GM20431 (cell line): ENCODE data around the gene COMMD8.
"Not testable (repeated sequence)": the region's sequence is repeated elsewhere in the genome, so short reads cannot be mapped to it uniquely, and the experiment has no call there.

ENCODE experiments used
- in situ Hi-C: fragments of 300-500 bp; cut with MseI, MboI; formaldehyde crosslinking; loops from one replicate; pipeline ENCODE4 v1.15.0; 2020; ENCODE audit warnings: low sequenced_read_pairs; ENCODE audit not compliant: unreplicated experiment

Gene COMMD8

GRCh38 chr4:47463235-47463956 is at the start of gene COMMD8:
Gene COMMD8 (minus strand): TSS chr4:47463702. CDS start chr4:47463651, 51 bp downstream.
- in situ Hi-C loops: no loop called here

GRCh38 chr4:47510506-47511143 is 47.1 kb upstream of the COMMD8 start:
- in situ Hi-C loops: no loop called here

DNA sequence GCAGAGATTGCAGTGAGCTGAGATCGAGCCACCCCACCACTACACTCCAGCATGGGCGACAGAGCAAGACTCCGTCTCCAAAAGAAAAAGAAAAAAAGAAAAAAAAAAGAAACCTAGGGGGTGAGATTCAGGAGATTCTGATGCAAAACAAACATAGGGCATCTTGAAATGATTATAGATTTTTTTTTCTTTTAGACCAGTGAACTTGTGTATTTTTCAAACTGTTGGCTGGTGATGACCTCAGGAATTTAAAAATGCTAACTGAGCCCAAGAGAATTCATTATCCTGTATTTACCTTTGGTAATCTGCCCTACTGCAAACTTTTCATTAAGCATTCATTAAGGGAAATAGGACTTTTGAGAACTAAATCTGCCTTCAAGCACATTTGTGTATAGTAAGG is 42.2 kb upstream of the COMMD8 start:
- in situ Hi-C loops: no loop called here

DNA sequence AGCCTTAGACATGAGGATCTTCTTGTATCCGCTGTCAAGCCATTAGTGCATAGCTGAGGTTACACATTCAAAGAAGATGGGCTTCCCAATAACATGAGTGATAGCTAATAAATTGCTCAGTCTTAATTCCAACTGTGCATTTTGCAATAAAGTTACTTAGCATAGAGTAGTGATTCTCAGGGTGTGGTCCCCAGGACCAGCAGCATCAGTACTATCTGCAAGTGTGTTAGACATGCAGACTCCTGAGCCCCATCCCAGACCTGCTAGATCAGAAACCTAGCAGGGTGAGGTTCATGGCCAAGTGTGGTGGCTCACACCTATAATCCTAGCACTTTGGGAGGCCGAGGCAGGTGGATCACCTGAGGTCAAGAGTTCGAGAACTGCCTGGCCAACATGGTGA is 41.6 kb upstream of the COMMD8 start:
- in situ Hi-C loops: no loop called here

- in situ Hi-C loops: no loop called here
These were observed 37.3 kb upstream of the COMMD8 start for GRCh38 chr4:47500776-47501175.

DNA sequence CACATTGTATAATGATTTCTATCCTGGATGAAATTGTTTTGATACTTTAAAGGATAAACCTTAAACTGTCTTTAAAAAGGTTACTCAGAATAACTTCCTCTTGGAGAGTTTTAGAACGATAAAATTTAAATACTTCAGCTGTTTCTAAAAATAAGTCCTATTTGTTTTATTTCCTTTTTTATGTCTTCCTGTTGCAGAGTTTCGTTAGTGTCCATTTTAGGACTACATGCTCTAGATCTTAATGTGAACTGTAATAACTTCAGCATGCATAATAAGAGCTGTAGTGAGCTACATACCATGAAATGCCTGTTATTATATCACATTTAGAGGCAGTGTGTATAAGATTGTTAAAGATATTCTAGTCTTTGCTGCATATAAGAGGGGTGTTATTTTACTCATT is 36.2 kb upstream of the COMMD8 start:
- in situ Hi-C loops: no loop called here

DNA sequence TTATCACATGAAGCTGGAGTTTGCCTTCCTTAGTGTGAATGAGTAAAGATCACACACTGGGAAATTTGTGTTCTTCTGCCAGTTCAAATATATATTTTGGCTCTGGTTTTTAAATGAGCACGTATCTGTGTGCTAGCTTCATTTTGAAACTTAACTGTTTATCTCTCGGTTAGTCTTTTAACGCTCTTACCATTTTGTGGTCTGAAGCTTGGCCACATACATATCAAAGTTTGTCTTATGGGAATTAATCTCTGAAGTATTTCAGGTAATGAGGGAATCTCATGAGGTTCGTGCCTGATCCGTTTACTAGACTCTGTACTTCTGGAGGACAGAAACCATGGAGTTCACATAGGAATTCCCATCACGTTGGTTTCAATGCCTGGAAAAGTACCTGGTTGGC is 35.4 kb upstream of the COMMD8 start:
- in situ Hi-C loops: no loop called here

GRCh38 chr4:47494124-47494430 is 30.6 kb upstream of the COMMD8 start:
- in situ Hi-C loops: no loop called here

DNA sequence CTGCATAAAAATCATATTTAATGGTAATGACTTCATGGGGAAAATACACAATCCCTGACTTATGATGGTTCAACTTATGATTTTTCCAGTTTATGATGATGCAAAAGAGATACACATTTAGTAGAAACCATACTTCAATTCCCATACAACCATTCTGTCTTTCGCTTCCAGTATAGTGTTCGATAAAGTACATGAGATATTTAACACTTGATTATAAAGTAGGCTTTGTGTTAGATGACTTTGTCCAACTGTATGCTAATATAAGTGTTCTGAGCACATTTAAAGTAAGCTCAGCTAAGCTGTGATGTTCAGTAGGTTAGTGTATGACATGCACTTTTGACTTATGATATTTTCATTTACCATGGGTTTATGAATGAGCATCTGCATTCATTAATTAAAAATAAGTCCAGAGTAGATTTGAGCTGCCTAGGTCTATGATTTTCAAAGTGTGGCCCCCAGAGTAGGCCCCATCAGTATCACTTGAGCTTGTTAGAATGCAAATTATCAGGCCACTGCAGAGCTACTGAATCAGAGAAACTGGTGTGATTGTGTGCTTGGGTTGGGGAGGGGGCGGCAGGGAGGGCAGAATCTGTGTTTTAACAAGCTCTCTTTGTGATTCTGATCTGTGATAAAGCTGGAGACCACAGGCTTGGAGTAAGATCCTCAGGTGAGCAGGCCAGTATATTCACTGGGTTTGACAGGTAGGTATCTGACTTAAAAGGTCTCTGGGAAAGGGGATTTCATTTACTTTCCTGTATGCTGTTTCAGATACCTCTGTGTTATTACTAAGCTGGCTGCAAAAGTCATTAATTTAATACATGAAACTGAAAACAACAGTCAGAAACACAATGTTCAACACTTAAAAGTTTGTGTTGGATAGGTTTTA is 30.0 kb upstream of the COMMD8 start:
- in situ Hi-C loops: no loop called here

GRCh38 chr4:47490550-47490949 is 27.0 kb upstream of the COMMD8 start:
- in situ Hi-C loops: no loop called here

DNA sequence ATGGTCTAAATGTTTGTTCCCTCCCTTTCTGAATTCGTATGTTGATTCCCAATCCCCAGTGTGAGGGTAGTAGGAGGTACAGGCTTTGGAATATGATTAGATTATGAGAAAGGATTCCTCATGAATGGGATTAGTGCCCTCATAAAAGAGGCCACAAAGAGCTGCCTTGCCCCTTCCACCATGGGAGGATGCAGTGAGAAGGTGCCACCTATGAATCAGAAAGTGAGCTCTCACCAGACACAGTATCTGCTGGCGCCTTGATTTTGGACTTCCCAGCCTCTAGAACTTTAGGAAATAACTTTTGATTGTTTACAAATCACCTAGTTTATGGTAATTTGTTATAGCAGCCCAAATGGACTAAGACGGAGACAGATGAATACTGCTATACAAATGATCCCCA is 25.2 kb upstream of the COMMD8 start:
- in situ Hi-C loops: no loop called here

- in situ Hi-C loops: not testable (repeated sequence)
These were observed 23.2 kb upstream of the COMMD8 start for GRCh38 chr4:47486727-47487126.

DNA sequence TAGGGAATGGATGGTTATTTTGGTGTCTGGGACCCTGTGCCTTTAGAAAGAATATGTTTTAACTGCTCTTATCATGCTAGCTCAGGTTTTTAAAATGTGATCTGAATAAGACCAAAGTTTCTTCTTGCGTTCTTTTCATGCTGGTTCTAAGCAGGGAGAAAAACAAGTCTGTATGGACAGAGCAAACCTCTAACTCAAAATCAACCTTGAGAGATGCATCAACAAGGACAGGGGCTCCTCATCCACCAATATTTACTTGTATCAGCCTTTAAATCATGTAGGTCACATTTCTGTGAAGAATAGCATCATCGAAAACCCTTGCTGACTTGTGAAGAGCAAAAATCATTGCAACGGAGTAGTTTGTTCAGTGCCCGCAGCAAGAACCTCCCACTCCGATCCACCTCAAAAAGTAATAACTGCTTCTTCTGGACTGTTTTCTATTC is 22.8 kb upstream of the COMMD8 start:
- in situ Hi-C loops: no loop called here

- in situ Hi-C loops: no loop called here
These were observed 22.3 kb upstream of the COMMD8 start for GRCh38 chr4:47485768-47486167.

GRCh38 chr4:47485047-47485692 is 21.7 kb upstream of the COMMD8 start, which contains the start of gene ATP10D:
Gene ATP10D (plus strand): TSS chr4:47485275. CDS start chr4:47512541, 27,266 bp downstream.
- in situ Hi-C loops: no loop called here

GRCh38 chr4:47484168-47484567 is 20.7 kb upstream of the COMMD8 start:
- in situ Hi-C loops: no loop called here

- in situ Hi-C loops: no loop called here
These were observed 20.2 kb upstream of the COMMD8 start for GRCh38 chr4:47483745-47484144.

DNA sequence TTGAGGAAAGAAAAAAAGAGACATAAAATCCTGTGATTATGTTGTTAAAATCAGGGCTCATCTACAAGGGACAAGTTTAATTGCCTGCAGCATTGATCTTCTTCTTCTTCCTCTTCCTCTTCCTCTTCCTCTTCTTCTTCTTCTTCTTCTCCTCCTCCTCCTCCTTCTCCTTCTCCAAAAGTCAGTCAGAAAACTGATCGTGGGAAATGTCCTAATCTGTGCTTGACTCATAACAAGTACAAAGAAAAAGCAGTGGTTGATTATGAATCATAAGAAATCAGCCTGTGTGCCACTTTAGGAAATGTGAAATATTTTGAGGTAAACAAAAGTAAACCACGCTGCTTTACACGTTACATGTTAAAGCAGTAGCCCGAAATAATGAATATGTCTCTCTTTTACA is 18.8 kb upstream of the COMMD8 start:
- in situ Hi-C loops: no loop called here

DNA sequence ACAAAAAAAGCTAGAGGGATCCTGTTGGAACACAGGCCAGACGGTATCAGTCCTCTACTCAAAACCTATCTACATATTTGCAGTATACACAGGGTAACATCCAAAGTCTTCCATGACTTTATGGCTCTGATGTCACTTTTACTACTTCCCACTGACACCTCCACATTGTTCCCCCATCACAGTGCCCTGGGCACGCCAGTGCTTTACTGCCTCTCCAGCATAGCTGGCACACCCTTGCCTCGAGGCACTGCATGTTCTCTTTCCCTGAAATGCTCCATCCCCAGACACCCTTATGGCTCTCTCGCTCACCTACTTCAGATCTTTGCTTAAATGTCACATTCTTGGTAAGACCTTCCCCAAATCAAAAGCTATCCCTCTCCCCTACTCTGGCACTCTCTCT is 15.3 kb upstream of the COMMD8 start:
- in situ Hi-C loops: no loop called here

- in situ Hi-C loops: no loop called here
These were observed 11.9 kb upstream of the COMMD8 start for GRCh38 chr4:47475411-47475810.
